C4-2B (cell line): ENCODE measurements around the gene PDGFD.

Source experiments
- H3K27ac ChIP-seq: fragments of 450-650 bp; 2 replicates; pipeline ENCODE4 v1.5.1; 2017
- ZFX ChIP-seq: fragments of 450-650 bp; IDR thresholded peaks from 2 replicates; pipeline ENCODE4 v1.6.1; 2017
- TF ChIP-seq, protein P1 (sequence below): fragments of 450-650 bp; conservative IDR thresholded peaks from 2 replicates; pipeline ENCODE4 v1.5.1; 2017; ENCODE audit warnings: mild to moderate bottlenecking

Gene PDGFD

DNA sequence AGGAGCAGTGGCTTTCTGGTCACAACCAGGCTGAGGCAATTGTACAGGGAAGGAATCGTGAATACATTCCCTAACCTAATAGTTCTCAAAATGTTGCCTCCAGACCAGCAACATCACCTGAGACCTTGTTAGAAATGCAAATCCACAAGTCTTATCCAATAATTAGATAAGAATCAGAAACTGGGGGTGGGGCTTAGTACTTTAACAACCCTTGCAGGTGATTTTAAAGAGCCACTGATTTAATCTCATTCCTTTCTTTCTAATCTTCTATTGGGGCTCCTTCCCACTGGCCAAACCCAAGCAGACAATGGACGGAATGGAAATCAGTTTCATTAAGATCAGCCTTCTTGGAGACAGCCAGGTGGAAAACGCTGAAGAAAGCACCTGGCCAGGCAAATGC, 269.9 kb downstream of the PDGFD start:
- TF ChIP-seq ZFX, result no peak
- TF ChIP-seq, protein P1, sequence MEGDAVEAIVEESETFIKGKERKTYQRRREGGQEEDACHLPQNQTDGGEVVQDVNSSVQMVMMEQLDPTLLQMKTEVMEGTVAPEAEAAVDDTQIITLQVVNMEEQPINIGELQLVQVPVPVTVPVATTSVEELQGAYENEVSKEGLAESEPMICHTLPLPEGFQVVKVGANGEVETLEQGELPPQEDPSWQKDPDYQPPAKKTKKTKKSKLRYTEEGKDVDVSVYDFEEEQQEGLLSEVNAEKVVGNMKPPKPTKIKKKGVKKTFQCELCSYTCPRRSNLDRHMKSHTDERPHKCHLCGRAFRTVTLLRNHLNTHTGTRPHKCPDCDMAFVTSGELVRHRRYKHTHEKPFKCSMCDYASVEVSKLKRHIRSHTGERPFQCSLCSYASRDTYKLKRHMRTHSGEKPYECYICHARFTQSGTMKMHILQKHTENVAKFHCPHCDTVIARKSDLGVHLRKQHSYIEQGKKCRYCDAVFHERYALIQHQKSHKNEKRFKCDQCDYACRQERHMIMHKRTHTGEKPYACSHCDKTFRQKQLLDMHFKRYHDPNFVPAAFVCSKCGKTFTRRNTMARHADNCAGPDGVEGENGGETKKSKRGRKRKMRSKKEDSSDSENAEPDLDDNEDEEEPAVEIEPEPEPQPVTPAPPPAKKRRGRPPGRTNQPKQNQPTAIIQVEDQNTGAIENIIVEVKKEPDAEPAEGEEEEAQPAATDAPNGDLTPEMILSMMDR, result no peak
- H3K27ac ChIP-seq, result no peak overlapping the region

DNA sequence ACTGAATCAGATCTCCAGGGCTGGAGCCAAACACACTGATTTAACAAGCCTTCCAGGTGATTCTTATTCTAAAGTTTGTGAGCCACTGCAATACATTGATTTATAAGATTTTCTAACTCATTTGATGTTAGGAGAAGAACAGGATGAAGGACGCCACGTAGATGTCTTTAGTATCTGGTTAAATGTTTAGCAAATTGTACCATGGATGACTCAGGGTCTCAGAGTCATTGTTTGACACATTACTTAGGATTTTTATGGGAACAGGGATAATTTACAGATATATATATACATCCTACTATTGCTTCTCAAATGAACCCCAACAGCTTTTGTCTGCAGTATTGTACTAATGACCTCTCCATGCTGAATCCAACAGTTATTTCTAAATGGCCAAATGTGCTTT, 270.6 kb downstream of the PDGFD start:
- no peak overlapping the region for H3K27ac ChIP-seq
- TF ChIP-seq, protein P1, result no peak
- no peak for TF ChIP-seq ZFX

DNA sequence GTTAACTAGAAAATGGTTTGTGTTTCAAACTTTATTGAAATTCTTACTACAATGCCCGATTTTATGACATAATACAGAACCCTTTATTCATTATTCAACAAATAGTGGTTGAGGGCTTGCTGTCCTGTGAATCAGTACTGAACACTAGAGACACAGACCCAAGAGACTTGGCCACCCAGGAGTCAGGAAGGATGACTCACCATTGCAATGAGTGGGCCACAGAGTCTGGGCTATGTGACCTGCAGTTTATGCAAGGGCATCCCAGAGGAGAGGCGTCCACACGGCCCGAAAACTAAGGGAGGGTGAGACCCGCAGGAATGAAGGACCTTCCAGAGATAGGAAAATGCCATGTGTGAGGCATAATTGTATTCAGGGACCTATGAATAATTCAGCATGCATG, 271.3 kb downstream of the PDGFD start:
- TF ChIP-seq, protein P1, result no peak
- no peak for TF ChIP-seq ZFX
- H3K27ac ChIP-seq, result no peak overlapping the region

DNA sequence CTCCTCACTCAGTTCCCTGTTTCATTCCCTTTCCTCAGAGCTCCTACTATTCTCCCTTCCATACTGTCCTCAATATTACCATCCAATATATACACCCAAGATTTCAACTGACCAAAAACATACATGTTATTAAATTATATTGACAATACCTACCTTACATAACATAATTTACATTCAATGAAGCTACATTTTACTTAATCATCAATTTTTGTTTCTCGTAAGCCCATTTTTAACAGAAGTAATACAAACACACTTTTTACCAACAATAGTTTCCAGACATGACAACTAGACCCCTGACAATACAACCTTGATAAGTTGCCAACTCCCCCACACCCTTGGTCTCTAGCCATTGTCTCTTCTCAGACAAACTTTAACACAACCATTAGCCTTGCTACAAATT, 273.3 kb downstream of the PDGFD start:
- TF ChIP-seq, protein P1, result no peak
- no peak for TF ChIP-seq ZFX
- no peak overlapping the region for H3K27ac ChIP-seq

DNA sequence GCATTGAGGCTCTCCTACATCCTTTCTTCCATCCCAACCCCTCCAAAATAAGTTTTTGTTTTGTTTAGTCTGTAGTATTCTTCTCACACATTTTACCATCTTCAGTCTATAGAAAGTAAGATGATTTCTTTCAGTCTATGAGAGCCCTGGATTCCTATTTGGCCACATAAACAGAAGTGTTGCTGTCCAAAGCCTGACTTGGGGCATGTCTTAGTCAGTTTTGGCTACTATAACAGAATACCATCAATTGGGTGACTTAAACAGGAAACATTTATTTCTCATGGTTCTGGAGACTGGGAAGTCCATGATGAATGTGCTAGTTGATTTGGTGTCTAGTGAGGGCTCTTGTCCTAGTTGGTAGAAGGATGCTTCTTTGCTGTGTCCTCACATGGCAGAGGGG, 274.3 kb downstream of the PDGFD start:
- no peak overlapping the region for H3K27ac ChIP-seq

DNA sequence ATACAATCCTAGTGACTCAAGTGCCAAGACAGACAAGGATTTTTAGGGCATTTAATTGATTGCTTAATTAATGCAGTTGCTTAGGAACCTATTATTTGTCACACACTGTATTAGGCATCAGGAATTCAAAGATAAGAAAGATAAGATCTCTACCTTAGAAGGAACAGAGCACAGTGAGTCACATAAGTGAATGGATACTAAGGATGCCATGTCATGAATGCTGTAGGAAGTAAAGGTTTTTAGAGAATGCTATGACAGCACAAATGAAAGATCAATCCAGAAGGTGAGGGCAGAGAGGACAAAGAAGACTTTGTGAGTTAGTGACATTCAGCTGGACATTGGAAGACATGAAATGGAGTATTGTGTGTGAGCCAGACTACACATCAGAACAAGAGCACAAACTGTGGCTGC, 275.4 kb downstream of the PDGFD start:
- H3K27ac ChIP-seq, result no peak overlapping the region
- TF ChIP-seq ZFX, result no peak
- TF ChIP-seq, protein P1, result no peak

More for the DNA sequence above, 274.3 kb downstream of the PDGFD start:
- TF ChIP-seq, protein P1, result no peak
- TF ChIP-seq ZFX, result no peak

DNA sequence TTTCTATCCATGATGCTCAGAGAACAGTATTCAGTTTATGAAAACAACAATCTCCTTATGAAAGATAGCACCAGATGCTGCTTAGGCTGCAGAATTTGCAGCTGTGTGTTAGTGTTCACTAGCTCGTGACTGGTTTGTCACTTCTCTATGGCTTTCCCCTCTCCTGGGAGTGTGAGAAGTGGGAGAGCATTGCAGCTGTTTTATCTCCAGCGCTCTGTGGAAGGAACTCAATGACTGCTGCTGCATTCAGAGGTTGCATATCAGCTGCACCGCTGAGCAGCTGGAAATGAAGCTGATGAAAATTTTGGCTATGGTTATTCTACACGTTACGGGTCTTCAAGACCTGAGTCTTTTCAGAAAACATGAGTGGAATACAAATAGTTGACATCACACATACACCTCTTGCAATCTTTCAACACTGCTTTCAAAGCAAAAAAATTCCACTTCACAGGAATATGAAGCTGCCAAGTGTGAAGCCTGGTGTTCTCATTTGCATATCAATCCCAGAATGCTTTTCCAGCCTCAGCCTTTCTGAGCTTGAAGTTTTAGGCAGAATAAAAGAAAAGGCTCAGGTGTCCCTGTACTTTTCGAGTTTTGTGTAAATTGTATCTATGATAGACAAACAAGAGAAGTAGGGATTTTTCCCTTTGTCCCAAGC, 276.8 kb downstream of the PDGFD start:
- no peak for TF ChIP-seq ZFX
- TF ChIP-seq, protein P1, result no peak
- H3K27ac ChIP-seq, result no peak overlapping the region
